Measurements from ENCODE around the gene ZFYVE26.
"Not testable (repeated sequence)": the region's sequence is repeated elsewhere in the genome, so short reads cannot be mapped to it uniquely, and the experiment has no call there.

The ZFYVE26 gene

DNA sequence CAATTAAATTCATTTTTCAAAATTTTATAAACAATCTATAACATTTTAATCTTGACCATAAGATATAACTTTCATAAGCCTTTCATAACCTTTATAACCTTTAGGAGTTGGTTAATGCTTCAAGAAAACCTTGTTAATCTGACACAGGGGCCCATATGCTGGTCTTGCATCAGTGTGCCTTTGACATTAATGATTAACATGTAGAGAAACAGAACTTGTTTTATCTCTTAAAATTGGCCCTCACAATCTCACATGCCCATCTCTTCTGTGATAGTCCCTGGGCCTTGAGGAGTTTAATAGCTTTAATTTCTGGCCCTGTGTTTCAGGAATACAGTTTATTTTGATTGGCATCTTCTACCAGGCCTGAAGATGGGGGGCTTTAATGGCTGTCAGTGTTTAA is 107.0 kb downstream of the ZFYVE26 start:
- not testable (repeated sequence) for DNase-seq (ENCODE audit: low read depth in 2 of 2)

GRCh38 chr14:67705211-67705610 is 111.2 kb downstream of the ZFYVE26 start:
- no peak for DNase-seq (ENCODE audit: low read depth in 2 of 2)

- no peak for DNase-seq (ENCODE audit: low read depth in 2 of 2)
These were observed 111.8 kb downstream of the ZFYVE26 start for GRCh38 chr14:67704484-67705089.

- DNase-seq (ENCODE audit: low read depth in 2 of 2): no peak
These were observed 112.4 kb downstream of the ZFYVE26 start for GRCh38 chr14:67703997-67704396.

- DNase-seq (ENCODE audit: low read depth in 2 of 2): not testable (repeated sequence)
These were observed 114.9 kb downstream of the ZFYVE26 start, which contains the start of gene RDH12 for GRCh38 chr14:67701492-67701891. Gene RDH12 (plus strand): TSS chr14:67701886. CDS start chr14:67722643, 20,757 bp downstream.

GRCh38 chr14:67698179-67698578 is 118.2 kb downstream of the ZFYVE26 start:
- DNase-seq (ENCODE audit: low read depth in 2 of 2): no peak

GRCh38 chr14:67697006-67697405 is 119.4 kb downstream of the ZFYVE26 start:
- DNase-seq (ENCODE audit: low read depth in 2 of 2): no peak
